Measurements from ENCODE around the gene HERC6. TPM values are rescaled to one million over a fixed set of nuclear protein-coding genes. Genes with fewer than 3 reads are reported as not detected.
"Not testable (repeated sequence)": the region's sequence is repeated elsewhere in the genome, so short reads cannot be mapped to it uniquely, and the experiment has no call there.

Gene HERC6
- total and polyA plus RNA-seq, 2 donors = 4.6 to 10.0 TPM

DNA sequence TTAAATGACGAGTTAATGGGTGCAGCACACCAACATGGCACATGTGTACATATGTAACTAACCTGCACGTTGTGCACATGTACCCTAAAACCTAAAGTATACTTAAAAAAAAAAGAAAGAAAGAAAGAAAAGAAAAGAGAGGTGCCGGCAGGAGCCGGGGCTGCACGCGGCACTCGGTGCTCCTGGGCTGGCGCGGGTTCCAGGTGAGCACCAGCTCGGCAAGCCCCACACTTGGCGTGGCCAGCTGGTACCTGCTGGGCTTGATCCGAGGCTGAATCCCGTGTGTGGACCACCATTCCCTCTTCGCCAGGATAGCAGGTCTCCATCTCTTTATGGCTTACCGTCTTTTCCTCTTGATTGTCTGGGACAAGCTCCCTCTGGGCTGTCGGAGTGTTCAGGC, 17.9 kb upstream of the HERC6 start:
- DNase-seq (ENCODE audit: extremely low spot score) = no peak
- WGBS = 97% methylated on average over 16 of the region's 16 CpGs
- Histone ChIP-seq H3K27ac (ENCODE audit: low read depth) (no peak overlapping the region), H3K4me3 (ENCODE audit: low read depth, low read length) (no peak overlapping the region), H3K4me1 (ENCODE audit: insufficient read depth) (no peaks in the 10 kb centered on the region), H3K36me3 (ENCODE audit: insufficient read depth) (no peaks in the 10 kb centered on the region)

DNA sequence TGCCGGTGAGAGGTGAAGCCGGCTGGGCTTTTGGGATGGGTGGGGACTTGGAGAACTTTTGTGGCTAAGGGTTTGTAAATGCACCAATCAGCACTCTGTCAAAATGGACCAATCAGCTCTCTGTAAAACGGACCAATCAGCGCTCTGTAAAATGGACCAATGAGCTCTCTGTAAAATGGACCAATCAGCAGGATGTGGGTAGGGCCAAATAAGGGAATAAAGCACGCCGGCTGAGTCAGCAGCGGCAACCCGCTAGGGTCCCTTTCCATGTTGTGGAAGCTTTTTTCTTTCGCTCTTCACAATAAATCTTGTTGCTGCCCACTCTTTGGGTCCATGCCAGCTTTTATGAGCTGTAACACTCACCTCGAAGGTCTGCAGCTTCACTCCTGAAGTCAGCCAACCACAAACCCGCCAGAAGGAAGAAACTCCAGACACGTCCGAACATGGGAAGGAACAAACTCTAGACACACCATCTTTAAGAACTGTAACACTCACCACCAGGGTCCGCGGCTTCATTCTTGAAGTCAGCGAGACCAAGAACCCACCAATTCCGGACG, 17.4 kb upstream of the HERC6 start:
- not testable (repeated sequence) for DNase-seq (ENCODE audit: extremely low spot score); H3K36me3 ChIP-seq (ENCODE audit: insufficient read depth); H3K4me1 ChIP-seq (ENCODE audit: insufficient read depth); H3K4me3 ChIP-seq (ENCODE audit: low read depth, low read length); H3K27ac ChIP-seq (ENCODE audit: low read depth)
- 88% methylated on average over 18 of the region's 18 CpGs for WGBS

- H3K4me1 ChIP-seq (ENCODE audit: insufficient read depth) = no peaks in the 10 kb centered on the region
- DNase-seq (ENCODE audit: extremely low spot score) = no peak
- H3K27ac ChIP-seq (ENCODE audit: low read depth) = no peak overlapping the region
- no peak overlapping the region for H3K4me3 ChIP-seq (ENCODE audit: low read depth, low read length)
- WGBS = 89% methylated on average over 2 of the region's 2 CpGs
- no peaks in the 10 kb centered on the region for H3K36me3 ChIP-seq (ENCODE audit: insufficient read depth)
These were observed 12.2 kb upstream of the HERC6 start for GRCh38 chr4:88366460-88366859.

DNA sequence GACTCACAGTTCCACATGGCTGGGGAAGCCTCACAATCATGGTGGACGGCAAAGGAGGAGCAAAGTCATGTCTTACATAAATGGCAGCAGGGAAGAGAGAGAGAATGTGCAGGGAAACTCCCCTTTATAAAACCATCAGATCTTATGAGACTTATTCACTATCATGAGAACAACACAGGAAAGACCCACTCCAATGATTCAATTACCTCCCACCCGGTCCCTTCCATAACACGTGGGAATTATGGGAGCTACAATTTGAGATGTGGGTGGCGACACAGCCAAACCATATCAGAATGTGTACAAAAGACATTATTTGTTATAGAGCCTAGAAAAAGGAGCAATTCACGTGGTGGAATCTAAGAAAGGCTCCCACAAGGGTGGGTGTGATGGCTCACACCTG, 10.8 kb upstream of the HERC6 start:
- H3K4me1 ChIP-seq (ENCODE audit: insufficient read depth) = no peaks in the 10 kb centered on the region
- no peaks in the 10 kb centered on the region for H3K36me3 ChIP-seq (ENCODE audit: insufficient read depth)
- WGBS = 85% methylated on average over 5 of the region's 5 CpGs
- no peak overlapping the region for H3K4me3 ChIP-seq (ENCODE audit: low read depth, low read length)
- DNase-seq (ENCODE audit: extremely low spot score) = no peak
- no peak overlapping the region for H3K27ac ChIP-seq (ENCODE audit: low read depth)

- H3K36me3 ChIP-seq (ENCODE audit: insufficient read depth); H3K27ac ChIP-seq (ENCODE audit: low read depth); H3K4me3 ChIP-seq (ENCODE audit: low read depth, low read length); DNase-seq (ENCODE audit: extremely low spot score); H3K4me1 ChIP-seq (ENCODE audit: insufficient read depth): not testable (repeated sequence)
- 88% methylated on average over 7 of the region's 7 CpGs for WGBS
These were observed 9.4 kb upstream of the HERC6 start for GRCh38 chr4:88369180-88369812.

GRCh38 chr4:88381123-88381522, 2.5 kb downstream of the HERC6 start:
- Histone ChIP-seq H3K4me3 (ENCODE audit: low read depth, low read length) (no peak overlapping the region), H3K4me1 (ENCODE audit: insufficient read depth) (no peaks in the 10 kb centered on the region), H3K36me3 (ENCODE audit: insufficient read depth) (no peaks in the 10 kb centered on the region), H3K27ac (ENCODE audit: low read depth) (no peak overlapping the region)
- DNase-seq (ENCODE audit: extremely low spot score) = no peak
- 87% methylated on average over 4 of the region's 4 CpGs for WGBS

GRCh38 chr4:88382621-88383020, 4.0 kb downstream of the HERC6 start:
- no peak for DNase-seq (ENCODE audit: extremely low spot score)
- Histone ChIP-seq H3K4me3 (ENCODE audit: low read depth, low read length) (no peak overlapping the region), H3K4me1 (ENCODE audit: insufficient read depth) (no peaks in the 10 kb centered on the region), H3K36me3 (ENCODE audit: insufficient read depth) (no peaks in the 10 kb centered on the region), H3K27ac (ENCODE audit: low read depth) (no peak overlapping the region)
- 24% methylated on average over 1 of the region's 1 CpG for WGBS

DNA sequence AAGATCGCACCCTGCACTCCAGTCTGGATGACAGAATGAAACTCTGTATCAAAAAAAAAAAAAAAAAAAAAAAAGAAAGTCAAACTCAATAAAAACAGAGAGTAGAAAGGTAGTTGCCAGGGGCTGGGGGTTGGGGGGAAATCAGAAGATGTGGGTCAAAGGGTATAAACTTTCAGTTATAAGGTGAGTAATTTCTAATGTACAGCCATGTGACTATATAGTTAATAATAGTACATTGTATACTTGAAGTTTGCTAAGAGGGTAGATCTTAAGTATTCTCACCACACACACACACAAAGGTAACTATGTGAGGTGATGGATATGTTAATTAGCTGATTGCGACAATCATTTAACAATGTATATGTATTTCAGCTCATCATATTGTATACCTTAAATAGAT, 11.5 kb downstream of the HERC6 start:
- WGBS = 96% methylated on average over 2 of the region's 2 CpGs
- peaks cover 1% of the 10 kb centered on the region for H3K36me3 ChIP-seq (ENCODE audit: insufficient read depth)

GRCh38 chr4:88391703-88392102, 13.1 kb downstream of the HERC6 start:
- no peak for DNase-seq (ENCODE audit: extremely low spot score)
- Histone ChIP-seq H3K36me3 (ENCODE audit: insufficient read depth) (peaks cover 1% of the 10 kb centered on the region), H3K27ac (ENCODE audit: low read depth) (no peak overlapping the region), H3K4me3 (ENCODE audit: low read depth, low read length) (no peak overlapping the region), H3K4me1 (ENCODE audit: insufficient read depth) (no peaks in the 10 kb centered on the region)
- WGBS = 89% methylated on average over 1 of the region's 1 CpG

More for the DNA sequence above, 11.5 kb downstream of the HERC6 start:
- H3K4me1 ChIP-seq (ENCODE audit: insufficient read depth) = no peaks in the 10 kb centered on the region
- no peak overlapping the region for H3K27ac ChIP-seq (ENCODE audit: low read depth)
- DNase-seq (ENCODE audit: extremely low spot score) = no peak
- H3K4me3 ChIP-seq (ENCODE audit: low read depth, low read length) = no peak overlapping the region

DNA sequence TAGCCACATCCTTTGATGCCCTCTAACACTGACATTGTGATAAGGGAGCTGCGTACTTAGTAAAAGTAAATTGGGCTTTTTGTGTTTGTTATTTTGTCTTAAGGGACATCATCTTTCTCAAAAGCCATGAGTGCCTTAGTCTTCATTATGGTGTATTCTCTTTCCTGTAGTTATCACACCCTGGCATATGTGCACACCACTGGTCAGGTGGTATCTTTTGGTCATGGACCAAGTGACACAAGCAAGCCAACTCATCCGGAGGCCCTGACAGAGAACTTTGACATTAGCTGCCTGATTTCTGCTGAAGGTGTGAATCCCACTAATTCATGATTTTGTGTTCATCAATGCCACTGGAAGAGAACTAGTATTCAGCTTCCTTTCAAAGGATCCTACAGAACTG, 18.0 kb downstream of the HERC6 start:
- Histone ChIP-seq H3K27ac (ENCODE audit: low read depth) (no peak overlapping the region), H3K4me1 (ENCODE audit: insufficient read depth) (no peaks in the 10 kb centered on the region), H3K36me3 (ENCODE audit: insufficient read depth) (no peaks in the 10 kb centered on the region), H3K4me3 (ENCODE audit: low read depth, low read length) (no peak overlapping the region)
- DNase-seq (ENCODE audit: extremely low spot score) = no peak
- WGBS = 96% methylated on average over 2 of the region's 2 CpGs

DNA sequence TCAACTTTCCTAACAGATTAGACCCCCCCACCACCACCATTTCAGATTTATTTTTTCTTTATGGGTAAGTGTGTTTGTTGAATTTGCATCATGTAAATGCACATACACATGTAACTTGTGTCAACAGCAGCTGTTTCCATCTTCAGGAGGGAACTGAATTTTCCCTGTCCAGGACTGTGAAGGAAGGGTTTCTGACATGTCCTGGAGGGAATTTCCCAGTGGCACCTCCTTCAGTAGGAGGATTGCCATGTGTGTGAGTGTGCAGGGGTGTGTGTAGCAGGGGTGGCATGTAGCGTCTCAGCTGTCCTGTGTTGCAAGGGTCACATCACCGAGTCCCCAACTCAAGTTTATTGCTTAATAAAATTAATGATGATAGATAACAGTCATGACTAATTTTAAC, 19.7 kb downstream of the HERC6 start:
- WGBS = 72% methylated on average over 2 of the region's 2 CpGs
- no peak overlapping the region for H3K27ac ChIP-seq (ENCODE audit: low read depth)
- H3K4me3 ChIP-seq (ENCODE audit: low read depth, low read length) = no peak overlapping the region
- no peak for DNase-seq (ENCODE audit: extremely low spot score)
- no peaks in the 10 kb centered on the region for H3K4me1 ChIP-seq (ENCODE audit: insufficient read depth)
- H3K36me3 ChIP-seq (ENCODE audit: insufficient read depth) = no peaks in the 10 kb centered on the region

DNA sequence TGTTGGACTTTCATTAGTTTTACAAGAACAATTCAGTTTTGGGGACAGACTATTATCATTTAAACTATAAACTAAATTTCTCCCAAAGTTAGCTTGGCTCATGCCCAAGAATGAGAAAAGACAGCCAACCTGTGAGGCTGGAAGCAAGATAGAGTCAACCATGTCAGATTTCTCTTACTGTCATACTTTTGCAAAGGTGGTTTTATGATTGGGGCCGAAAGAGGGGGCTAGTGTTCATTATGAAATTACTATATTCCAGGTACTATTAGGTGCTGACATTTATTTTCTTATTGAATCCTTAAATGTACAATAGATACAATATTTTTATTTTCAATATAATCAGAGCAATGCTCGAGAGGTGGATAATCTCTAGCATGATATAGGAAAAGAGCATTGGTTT, 30.6 kb downstream of the HERC6 start:
- H3K27ac ChIP-seq (ENCODE audit: low read depth) = no peak overlapping the region
- H3K4me3 ChIP-seq (ENCODE audit: low read depth, low read length) = no peak overlapping the region
- no peak for DNase-seq (ENCODE audit: extremely low spot score)
- H3K4me1 ChIP-seq (ENCODE audit: insufficient read depth) = no peaks in the 10 kb centered on the region
- peaks cover 3% of the 10 kb centered on the region for H3K36me3 ChIP-seq (ENCODE audit: insufficient read depth)
- 95% methylated on average over 2 of the region's 2 CpGs for WGBS

GRCh38 chr4:88409789-88410188, 31.1 kb downstream of the HERC6 start:
- Histone ChIP-seq H3K36me3 (ENCODE audit: insufficient read depth) (peaks cover 3% of the 10 kb centered on the region), H3K4me1 (ENCODE audit: insufficient read depth) (no peaks in the 10 kb centered on the region), H3K27ac (ENCODE audit: low read depth) (no peak overlapping the region), H3K4me3 (ENCODE audit: low read depth, low read length) (no peak overlapping the region)
- WGBS = 96% methylated on average over 1 of the region's 1 CpG
- DNase-seq (ENCODE audit: extremely low spot score) = no peak

- H3K36me3 ChIP-seq (ENCODE audit: insufficient read depth) = peaks cover 3% of the 10 kb centered on the region
- DNase-seq (ENCODE audit: extremely low spot score) = no peak
- no peak overlapping the region for H3K27ac ChIP-seq (ENCODE audit: low read depth)
- no peak overlapping the region for H3K4me3 ChIP-seq (ENCODE audit: low read depth, low read length)
- H3K4me1 ChIP-seq (ENCODE audit: insufficient read depth) = no peaks in the 10 kb centered on the region
- WGBS = 86% methylated on average over 3 of the region's 3 CpGs
These were observed 32.9 kb downstream of the HERC6 start for GRCh38 chr4:88411491-88412096.
